GM10248 (cell line): ENCODE results near the gene ARHGAP4.
A peak's percentile ranks its signal among the peaks of the same experiment; 100 is the strongest.

Experiments
- CTCF ChIA-PET: fragments of 300-600 bp; sonication (Branson Sonifier 250); formaldehyde crosslinking; extraction: SDS; loops from one replicate; lab custom pipeline; 2021; ENCODE audit warnings: antibody characterized with exemption; lab: Yijun Ruan, JAX
- POLR2A ChIA-PET: fragments of 350-650 bp; sonication (Branson Sonifier 250); formaldehyde crosslinking; extraction: SDS; loops from one replicate; lab custom pipeline; 2020; ENCODE audit warnings: antibody characterized with exemption; lab: Yijun Ruan, JAX
- DNase-seq: peaks from one replicate; pipeline ENCODE4 v3.0.0; 2012; ENCODE audit errors: extremely low spot score
- CTCF ChIP-seq: IDR thresholded peaks from 2 replicates; pipeline ENCODE4 v1.5.1; 2012; ENCODE audit warnings: mild to moderate bottlenecking, low read depth; ENCODE audit errors: extremely low read depth, missing control alignments, control extremely low read depth

ARHGAP4 gene

GRCh38 chrX:153869473-153870287 lies 56.4 kb downstream of the ARHGAP4 start:
- POLR2A ChIA-PET: no interaction called here
- no peak for TF ChIP-seq CTCF
- DNase-seq: no peak
- CTCF ChIA-PET: no interaction called here

GRCh38 chrX:153868576-153869472 lies 57.2 kb downstream of the ARHGAP4 start:
- no peak for TF ChIP-seq CTCF
- POLR2A ChIA-PET: no interaction called here
- no peak for DNase-seq
- CTCF ChIA-PET: no interaction called here

GRCh38 chrX:153867671-153868070 lies 58.4 kb downstream of the ARHGAP4 start:
- ChIA-PET CTCF (no interaction called here), POLR2A (no interaction called here)

GRCh38 chrX:153867139-153867538 lies 58.9 kb downstream of the ARHGAP4 start:
- no peak for TF ChIP-seq CTCF
- POLR2A ChIA-PET: no interaction called here
- CTCF ChIA-PET: no interaction called here
- no peak for DNase-seq

More at GRCh38 chrX:153867671-153868070, 58.4 kb downstream of the ARHGAP4 start:
- no peak for TF ChIP-seq CTCF
- no peak for DNase-seq

- POLR2A ChIA-PET: no interaction called here
- DNase-seq: peak; percentile 11
- no peak for TF ChIP-seq CTCF
Measured at GRCh38 chrX:153866302-153867019, 59.6 kb downstream of the ARHGAP4 start.

GRCh38 chrX:153865685-153866084 lies 60.4 kb downstream of the ARHGAP4 start:
- CTCF ChIA-PET: no interaction called here
- no peak for TF ChIP-seq CTCF
- POLR2A ChIA-PET: no interaction called here
- no peak for DNase-seq

More at GRCh38 chrX:153866302-153867019, 59.6 kb downstream of the ARHGAP4 start:
- CTCF ChIA-PET: no interaction called here
